Measurements from ENCODE around the gene CROCC.
A peak's percentile ranks its signal among the peaks of the same experiment; 100 is the strongest.
"Not testable (repeated sequence)": the region's sequence is repeated elsewhere in the genome, so short reads cannot be mapped to it uniquely, and the experiment has no call there.

The CROCC gene

GRCh38 chr1:16921391-16922185 lies at the start of gene CROCC:
TSS of gene CROCC (plus strand) at chr1:16921931. CDS start at chr1:16922019, 88 bp downstream.
- no peak for DNase-seq (ENCODE audit: low spot score)

- not testable (repeated sequence) for DNase-seq (ENCODE audit: low spot score)
These were observed 49.3 kb upstream of the CROCC start for GRCh38 chr1:16872152-16873075.

GRCh38 chr1:16873076-16873879 lies 48.5 kb upstream of the CROCC start:
- not testable (repeated sequence) for DNase-seq (ENCODE audit: low spot score)

- not testable (repeated sequence) for DNase-seq (ENCODE audit: low spot score)
These were observed 46.6 kb upstream of the CROCC start for GRCh38 chr1:16874968-16875765.

GRCh38 chr1:16881742-16882141 lies 40.0 kb upstream of the CROCC start:
- not testable (repeated sequence) for DNase-seq (ENCODE audit: low spot score)

- no peak for DNase-seq (ENCODE audit: low spot score)
These were observed 38.7 kb upstream of the CROCC start for GRCh38 chr1:16882986-16883385.

GRCh38 chr1:16884487-16884886 lies 37.2 kb upstream of the CROCC start:
- DNase-seq (ENCODE audit: low spot score): not testable (repeated sequence)

GRCh38 chr1:16886860-16887605 lies 34.7 kb upstream of the CROCC start:
- DNase-seq (ENCODE audit: low spot score): no peak

- peak; percentile 34 for DNase-seq (ENCODE audit: low spot score)
These were observed 32.6 kb upstream of the CROCC start for GRCh38 chr1:16888860-16889816.

- DNase-seq (ENCODE audit: low spot score): not testable (repeated sequence)
These were observed 31.2 kb upstream of the CROCC start for GRCh38 chr1:16890539-16891021.

GRCh38 chr1:16891057-16891456 lies 30.7 kb upstream of the CROCC start:
- DNase-seq (ENCODE audit: low spot score): not testable (repeated sequence)

- DNase-seq (ENCODE audit: low spot score): not testable (repeated sequence)
These were observed 28.7 kb upstream of the CROCC start for GRCh38 chr1:16892978-16893525.

GRCh38 chr1:16893796-16894195 lies 27.9 kb upstream of the CROCC start:
- DNase-seq (ENCODE audit: low spot score): not testable (repeated sequence)

- DNase-seq (ENCODE audit: low spot score): not testable (repeated sequence)
These were observed 27.4 kb upstream of the CROCC start for GRCh38 chr1:16894338-16894737.

GRCh38 chr1:16895233-16895597 lies 26.5 kb upstream of the CROCC start:
- DNase-seq (ENCODE audit: low spot score): not testable (repeated sequence)

- DNase-seq (ENCODE audit: low spot score): peak; percentile 57
These were observed 26.0 kb upstream of the CROCC start, which contains the start of gene RNU1-2 for GRCh38 chr1:16895598-16896315. TSS of gene RNU1-2 (plus strand) at chr1:16895980.

GRCh38 chr1:16896316-16897055 lies 25.2 kb upstream of the CROCC start:
- peak; percentile 13 for DNase-seq (ENCODE audit: low spot score)

Measured in AG08395 (cell line).